ENCODE results near the gene FSD2.
"Not testable (repeated sequence)": the region's sequence is repeated elsewhere in the genome, so short reads cannot be mapped to it uniquely, and the experiment has no call there.

FSD2 gene

GRCh38 chr15:82730022-82730530 lies 75.8 kb downstream of the FSD2 start:
- DNase-seq = no peak

- DNase-seq = no peak
Measured at GRCh38 chr15:82726816-82727215, 79.1 kb downstream of the FSD2 start.

GRCh38 chr15:82715003-82715402 lies 90.9 kb downstream of the FSD2 start:
- no peak for DNase-seq

- DNase-seq = no peak
Measured at GRCh38 chr15:82714016-82714415, 91.9 kb downstream of the FSD2 start.

- DNase-seq = no peak
Measured at GRCh38 chr15:82712036-82712435, 93.8 kb downstream of the FSD2 start.

GRCh38 chr15:82710926-82711490 lies 94.9 kb downstream of the FSD2 start:
- no peak for DNase-seq

GRCh38 chr15:82710208-82710555 lies 95.7 kb downstream of the FSD2 start:
- peak; percentile 3 for DNase-seq

GRCh38 chr15:82709421-82710207 lies 96.3 kb downstream of the FSD2 start, which contains the start of gene AP3B2:
Gene AP3B2, minus strand, starts transcription at chr15:82709875. Its CDS starts 169 bp downstream, at chr15:82709706.
- peak; percentile 66 for DNase-seq

GRCh38 chr15:82709081-82709420 lies 96.8 kb downstream of the FSD2 start:
- DNase-seq = peak; percentile 4

- DNase-seq = not testable (repeated sequence)
Measured at GRCh38 chr15:82705856-82706255, 100.0 kb downstream of the FSD2 start.
